Activated naive CD4-positive, alpha-beta T cell treated with anti-CD3 and anti-CD28 coated beads, Interleukin-2, amount 50 U/mL, for 16 hours (primary cell): ENCODE results near the gene NUMB.

Experiments
- DNase-seq: peaks from one replicate; pipeline ENCODE4 v3.0.0-alpha.2; 2020

The NUMB gene

DNA sequence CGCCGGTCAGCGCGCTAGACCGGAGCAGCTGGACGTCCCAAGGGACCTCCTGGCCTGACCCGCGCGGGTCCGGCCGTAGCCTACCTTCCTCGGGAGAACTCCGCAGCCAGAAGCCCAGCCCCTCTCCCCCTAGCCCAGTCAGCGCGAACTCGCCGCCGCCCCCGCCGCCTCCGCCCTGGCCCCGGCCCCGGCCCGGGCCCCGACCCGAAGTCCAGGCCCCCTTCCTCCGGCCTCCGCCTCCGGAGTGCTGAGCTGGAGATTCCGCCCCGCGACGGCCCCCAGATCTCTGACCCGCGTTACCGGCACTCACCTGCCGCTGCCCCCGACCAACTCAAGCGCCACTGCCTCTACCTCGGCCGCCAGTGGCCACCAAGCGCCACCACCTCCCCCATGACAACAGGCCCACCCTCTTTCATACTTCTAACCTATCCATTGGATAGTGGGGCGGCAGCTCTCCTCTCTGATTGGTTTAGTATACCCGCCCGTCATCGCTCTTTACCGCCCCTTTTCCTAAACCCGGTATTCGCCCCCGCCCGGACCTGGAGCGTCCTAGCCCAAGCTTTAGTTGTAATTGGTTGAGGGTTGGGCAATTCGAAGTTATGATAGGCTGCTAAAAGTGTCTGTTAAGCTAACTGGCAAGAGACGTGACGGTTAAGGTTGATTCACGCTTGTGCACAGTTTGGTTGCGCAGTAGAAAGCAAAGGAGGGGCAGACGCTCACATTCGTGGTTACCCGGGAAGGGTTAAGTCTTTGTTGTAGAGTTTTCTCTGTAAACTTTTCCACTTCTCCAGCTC is at the start of gene NUMB:
NUMB (minus strand) TSS at position 364 of the 794 bp plus-strand sequence. CDS start 102,795 bp downstream, outside the sequence.
- DNase-seq, result peak; percentile 96

DNA sequence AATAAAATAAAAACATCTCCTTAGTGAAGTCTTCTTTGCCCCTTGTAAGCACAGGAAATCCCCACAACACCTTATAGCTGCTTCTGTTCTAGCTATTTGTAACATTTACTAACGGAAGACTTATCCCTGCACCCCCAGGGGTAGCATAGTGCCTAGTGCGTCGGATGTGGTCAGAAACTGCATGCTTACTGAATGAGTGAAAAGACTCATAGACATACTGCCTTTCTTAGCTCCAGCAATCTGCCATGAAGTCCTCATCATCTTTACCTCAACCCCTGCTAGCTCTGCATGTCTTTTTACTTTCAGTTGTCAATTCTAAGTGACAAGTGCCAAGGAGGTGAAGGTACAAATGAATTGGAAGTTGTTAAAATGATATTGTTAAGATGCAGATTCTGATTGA is 45.3 kb upstream of the NUMB start:
- no peak for DNase-seq

DNA sequence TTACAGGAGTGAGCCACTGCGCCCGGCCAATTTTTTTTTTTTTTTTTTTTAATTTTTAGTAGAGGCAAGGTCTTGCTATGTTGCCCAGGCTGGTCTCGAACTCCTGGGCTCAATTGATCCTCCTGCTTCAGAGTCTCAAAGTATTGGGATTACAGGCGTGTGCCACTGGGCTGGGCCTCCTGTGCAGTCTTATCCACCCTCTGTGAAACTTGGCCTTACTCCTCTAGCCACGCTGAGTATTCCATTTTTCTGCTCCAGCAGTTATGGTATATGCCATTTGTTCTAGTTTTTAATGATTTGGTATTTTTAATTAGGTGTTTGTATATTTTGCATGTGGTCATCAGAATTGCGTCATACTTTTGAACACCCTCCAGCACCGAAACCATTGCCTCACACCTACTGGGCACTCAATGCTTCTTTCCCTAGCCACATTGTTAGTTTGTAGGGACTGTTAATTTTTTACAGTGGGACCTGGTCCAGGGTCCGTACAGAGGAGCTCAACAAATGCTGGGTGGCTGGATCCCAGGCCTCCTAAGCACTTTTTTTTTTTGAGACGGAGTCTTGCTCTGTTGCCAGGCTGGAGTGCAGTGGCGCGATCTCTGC is 43.8 kb upstream of the NUMB start:
- DNase-seq, result no peak

DNA sequence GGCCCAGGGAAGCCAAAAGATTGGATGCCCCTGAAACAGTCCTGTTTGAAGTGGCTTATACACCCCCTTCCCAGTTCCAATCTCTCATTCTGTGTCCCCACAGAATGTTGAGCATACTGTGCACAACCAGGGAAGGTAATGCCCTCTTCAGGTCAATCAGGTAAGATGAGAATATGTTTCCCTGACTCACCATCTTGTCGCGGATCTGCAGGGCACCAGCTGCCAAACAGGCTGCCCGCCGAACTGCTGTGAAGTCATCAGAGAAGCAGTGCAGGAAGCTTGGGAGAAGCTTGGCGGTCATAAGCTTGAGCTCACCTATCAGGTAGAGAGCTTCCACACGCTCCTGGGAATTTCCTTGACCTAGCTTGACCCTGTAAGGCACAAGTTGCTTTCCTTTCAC is 42.0 kb upstream of the NUMB start:
- no peak for DNase-seq

DNA sequence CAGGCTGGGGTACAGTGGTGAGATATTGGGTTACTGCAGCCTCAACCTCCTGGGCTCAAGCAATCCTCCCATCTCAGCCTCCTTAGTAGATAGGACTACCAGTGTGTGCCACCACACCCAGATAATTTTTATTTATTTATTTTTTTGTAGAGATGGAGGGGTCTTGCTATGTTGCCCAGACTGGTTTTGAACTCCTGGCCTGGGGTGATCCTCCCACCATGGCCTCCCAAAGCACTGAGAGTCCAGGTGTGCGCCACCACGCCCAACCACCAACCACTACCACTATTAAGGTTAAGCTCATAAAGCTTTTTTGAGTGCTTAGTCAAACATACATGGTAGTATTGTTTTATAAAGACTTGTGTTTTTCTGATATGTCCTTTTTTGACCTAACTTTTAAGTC is 36.2 kb upstream of the NUMB start:
- no peak for DNase-seq

DNA sequence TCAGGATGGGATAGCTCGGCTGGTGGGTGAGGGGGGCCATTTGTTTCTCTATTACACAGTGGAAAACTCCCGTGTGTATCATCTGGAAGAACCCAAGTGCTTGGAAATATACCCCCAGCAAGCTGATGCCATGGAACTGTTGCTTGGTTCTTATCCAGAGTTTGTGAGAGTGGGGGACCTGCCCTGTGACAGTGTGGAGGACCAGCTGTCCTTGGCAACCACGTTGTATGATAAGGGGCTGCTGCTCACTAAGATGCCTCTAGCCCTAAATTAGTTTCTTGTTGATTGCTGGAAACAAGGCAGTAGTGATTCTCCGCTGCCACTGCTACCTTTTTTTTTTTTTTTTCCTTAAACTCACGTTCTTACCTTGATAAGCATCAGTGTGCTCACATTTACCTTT is 34.3 kb upstream of the NUMB start:
- no peak for DNase-seq

DNA sequence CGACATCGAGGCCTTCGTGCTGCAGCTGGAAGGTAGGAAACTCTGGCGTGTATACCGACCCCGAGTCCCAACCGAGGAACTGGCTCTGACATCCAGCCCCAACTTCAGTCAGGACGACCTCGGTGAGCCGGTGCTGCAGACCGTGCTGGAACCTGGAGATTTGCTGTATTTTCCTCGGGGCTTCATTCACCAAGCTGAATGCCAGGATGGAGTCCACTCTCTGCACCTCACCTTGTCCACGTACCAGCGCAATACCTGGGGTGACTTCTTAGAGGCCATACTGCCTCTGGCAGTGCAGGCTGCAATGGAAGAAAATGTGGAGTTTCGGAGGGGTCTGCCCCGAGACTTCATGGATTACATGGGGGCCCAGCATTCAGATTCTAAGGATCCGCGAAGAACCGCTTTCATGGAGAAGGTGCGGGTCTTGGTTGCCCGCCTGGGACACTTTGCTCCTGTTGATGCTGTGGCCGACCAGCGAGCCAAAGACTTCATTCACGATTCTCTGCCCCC is 33.8 kb upstream of the NUMB start:
- DNase-seq, result no peak

DNA sequence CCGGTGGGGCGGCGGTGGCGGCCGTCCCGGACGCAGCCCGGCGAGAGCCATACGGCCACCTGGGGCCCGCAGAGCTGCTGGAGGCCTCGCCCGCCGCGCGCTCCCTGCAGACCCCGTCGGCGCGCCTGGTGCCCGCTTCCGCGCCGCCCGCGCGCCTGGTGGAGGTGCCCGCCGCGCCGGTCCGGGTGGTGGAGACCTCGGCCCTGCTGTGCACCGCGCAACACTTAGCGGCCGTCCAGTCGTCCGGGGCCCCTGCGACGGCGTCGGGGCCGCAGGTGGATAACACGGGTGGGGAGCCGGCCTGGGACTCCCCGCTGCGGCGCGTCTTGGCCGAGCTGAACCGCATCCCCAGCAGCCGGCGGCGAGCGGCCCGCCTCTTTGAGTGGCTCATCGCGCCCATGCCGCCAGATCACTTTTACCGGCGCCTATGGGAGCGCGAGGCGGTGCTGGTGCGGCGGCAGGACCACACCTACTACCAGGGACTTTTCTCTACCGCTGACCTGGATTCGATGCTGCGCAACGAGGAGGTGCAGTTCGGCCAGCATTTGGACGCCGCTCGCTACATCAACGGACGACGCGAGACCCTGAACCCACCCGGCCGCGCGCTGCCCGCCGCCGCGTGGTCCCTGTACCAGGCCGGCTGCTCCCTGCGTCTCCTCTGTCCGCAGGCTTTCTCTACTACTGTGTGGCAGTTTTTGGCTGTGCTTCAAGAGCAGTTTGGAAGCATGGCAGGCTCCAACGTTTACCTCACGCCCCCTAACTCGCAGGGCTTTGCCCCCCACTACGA is 33.1 kb upstream of the NUMB start:
- peak; percentile 71 for DNase-seq

DNA sequence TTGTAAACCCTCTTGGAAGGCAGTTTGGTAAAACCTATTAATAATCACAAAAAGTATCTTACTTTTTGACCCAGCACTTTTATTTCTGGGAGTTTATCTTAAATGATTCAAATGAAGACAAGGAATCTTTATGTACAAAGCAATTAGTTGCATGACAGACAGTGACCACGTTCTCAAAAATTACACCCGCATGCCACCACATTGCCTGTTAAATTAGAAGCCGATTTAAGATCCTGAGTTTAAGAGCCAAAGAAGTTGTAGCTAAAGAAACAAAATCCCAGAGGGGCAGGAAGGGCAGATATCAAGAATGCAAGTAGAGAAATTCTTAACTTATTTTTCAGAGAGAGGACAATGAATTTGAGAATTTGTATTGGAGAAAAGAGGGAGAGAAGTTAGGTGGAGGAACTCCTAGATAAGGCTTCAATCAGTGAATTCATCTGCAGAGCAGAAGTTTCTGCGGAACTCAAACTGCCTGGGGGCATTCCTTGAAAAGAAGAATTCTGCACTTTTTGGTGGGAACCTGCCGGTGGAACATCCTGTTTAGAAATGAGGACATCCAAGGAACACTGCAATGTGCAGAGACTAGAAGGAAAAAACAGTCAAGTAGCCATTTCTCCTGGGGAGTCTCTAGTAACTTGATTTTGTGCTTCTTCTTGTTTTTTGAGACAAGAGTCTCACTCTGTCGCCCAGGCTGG is 31.3 kb upstream of the NUMB start:
- no peak for DNase-seq

DNA sequence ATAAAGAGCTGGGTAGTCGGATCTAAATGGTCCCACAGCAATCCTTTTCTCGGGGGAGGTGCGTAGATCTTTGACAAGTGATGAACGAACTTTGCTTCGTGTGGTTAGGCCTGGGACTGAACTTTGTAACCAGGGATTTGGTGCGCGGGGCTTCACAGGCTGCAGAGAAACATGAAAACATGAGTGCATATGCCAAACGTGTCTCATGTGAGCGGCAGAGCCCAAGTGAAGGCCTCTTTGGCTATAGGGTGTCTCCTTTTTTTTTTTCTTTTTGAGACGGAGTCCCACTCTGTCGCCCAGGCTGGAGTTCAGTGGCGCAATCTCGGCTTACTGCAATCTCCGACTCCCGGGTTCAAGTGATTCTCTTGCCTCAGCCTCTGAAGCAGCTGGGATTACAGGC is 20.3 kb upstream of the NUMB start:
- no peak for DNase-seq

DNA sequence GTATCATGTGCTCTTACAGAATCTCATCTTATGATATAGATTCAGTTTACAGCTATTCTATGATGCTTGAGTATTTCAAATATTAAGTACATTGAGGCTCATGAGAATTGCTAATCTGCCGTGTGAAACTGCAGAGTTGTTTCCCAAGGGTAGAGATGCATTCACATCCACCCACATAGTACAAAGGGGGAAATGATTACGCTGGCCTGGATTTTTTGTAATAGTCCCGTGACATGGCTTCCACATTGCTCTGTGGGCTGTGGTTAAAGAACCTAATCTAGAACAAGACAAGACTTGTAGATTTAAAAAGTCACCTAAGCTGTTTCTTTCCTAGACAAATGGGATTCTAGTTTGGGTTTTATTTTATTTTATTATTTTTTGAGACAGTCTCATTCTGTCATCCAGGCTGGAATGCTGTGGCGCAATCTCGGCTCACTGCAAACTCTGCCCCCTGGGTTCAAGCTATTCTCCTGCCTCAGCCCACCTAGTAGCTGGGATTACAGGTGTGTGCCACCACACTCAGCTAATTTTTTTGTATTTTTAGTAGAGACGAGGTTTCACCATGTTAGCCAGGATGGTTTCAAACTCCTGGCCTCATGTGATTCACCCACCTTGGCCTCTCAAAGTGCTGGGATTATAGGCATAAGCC is 19.4 kb upstream of the NUMB start:
- no peak for DNase-seq

DNA sequence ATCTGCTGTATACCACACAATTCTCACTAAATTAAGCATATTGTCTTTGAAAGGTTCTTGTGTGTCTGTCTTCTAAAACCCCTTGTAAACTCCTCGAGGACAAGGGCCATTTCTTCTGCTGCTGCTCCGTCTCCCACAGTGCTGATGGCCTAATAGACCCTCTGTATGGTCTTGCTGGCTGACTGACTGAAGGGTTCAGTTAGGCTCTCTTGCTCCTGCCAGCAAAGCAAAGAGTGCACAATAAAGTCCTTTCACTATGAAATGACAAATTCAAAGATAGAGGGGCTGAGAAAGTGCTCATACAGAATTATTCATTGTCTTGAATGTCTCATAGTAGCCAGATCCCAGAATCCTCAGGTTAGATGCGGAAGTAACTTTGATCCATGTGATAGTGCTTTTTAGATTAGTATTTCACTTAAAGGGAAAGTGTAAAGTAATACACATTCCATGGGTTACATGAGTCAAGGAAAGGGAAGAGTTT is 18.1 kb upstream of the NUMB start:
- DNase-seq, result no peak

DNA sequence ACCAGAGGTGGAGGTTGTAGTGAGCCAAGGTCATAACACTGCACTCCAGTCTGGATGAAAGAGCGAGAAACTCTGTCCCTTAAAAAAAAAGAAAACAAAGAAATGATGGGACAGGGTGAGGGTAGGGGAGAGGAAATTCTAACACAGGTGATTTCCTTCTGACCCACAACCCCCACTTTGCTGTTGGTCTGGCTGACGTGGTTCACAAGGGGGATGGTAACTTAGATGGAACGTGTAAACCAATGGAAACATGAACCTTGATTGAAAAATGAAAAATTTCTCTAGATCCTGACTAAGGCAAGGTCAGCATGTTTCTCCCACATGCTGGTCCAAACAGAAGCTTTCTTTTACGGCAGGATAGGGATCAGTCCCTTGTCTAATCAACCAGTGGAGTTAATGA is 16.6 kb upstream of the NUMB start:
- no peak for DNase-seq

DNA sequence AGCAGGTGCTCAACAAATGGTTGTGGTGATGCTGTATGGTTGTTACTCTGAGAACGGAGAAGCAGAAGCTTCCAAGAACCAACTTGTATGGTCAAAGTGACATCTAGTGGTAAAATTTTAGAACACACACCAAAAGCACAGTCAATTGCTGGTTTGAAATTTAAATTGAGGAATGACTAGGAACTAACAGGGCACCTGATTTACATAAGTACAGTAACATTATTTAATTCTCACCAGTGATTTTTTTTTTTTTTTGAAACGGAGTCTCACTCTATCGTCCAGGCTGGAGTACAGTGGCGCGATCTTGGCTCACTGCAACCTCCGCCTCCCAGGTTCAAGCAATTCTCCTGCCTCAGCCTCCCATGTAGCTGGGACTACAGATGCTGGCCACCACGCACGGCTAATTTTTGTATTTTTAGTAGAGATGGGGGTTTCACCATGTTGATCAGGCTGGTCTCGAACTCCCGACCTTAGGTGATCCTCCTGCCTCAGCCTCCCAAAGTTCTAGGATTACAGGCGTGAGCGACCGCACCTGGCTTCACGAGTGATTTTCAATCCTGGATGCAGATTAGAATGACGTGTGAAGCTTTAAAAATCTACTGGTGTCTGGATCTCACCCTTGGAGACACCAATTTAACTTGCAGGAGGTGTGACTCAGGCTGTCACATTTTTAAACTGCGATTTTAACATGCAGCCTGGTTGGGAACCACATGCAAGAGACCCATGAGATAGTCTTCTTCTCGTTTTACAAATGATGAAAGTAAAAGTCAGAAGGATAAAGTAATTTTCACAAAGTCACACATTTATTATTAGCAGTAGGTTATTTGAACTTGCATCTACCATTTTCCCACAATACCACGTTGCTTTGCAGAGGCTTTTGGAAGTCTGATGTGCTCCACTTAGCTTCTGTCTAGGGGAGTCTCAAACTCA is 14.1 kb upstream of the NUMB start:
- DNase-seq, result no peak

DNA sequence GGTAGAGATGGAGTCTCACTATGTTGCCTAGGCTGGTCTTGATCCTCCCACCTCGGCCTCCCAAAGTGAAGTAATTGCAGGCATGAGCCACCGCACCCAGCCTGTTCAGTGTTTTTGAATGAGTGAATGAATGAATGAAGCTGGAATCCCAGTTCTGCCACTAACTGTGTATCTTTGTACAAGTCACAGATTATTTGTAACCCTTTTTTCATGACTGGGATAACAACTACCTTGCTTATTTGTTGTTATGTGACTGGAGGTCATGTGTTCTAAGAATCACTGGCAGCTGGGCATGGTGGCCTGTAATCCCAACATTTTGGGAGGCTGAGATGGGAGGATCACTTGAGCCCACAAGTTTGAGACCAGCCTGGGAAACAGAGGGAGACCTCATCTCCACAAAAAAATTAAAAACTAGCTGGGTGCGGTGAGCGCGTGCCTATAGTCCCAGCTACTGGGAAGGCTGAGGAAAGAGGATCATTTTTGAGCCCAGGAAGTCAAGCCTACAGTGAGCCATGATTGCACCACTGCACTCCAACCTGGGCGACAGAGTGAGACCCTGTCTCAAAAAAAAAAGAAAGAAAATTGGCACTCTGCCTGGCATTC is 13.3 kb upstream of the NUMB start:
- no peak for DNase-seq

DNA sequence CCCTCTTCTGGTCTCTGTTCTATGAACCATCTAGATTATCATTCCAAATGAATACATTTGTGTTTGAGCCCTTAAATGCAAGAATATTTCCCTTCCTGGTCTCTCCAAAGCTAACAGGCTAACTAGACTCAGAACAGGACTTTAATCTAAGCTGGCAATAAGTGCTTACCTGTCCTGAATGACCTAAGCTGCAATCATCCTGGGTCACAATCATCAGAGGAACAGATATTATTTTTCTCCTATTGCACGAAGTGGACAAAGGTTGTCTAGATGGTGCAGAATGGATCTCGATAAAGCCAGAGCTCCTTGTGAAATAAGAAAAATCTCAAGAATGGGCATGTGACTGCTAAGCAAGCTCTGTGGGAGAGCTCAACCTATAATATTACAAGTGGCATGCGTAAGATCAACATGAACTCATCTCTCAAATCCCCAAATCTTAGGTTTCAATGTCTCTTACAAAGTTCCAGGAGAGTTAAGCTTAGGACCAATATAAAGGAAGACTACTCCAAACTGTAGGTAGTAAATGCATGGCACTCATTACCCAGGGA is 10.6 kb upstream of the NUMB start:
- DNase-seq, result no peak

DNA sequence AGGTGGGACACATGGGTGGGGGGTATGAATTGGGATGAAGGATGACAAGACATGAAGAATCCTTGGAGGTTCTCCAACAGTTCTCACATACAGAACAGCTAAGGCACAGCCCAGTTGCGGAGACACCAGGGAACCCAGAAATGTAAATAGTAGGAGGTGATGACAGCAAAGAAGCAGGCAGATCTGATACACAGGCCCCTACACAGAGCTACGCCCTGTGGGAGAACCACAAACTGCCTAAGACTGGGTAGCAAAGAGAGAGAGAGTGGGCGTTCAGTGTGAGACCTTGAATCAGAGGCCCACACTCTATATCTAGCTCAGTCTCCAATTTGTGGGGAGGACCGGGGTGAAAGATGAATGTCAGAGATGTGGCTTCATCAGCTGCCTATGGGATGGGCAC is 9.5 kb upstream of the NUMB start:
- peak; percentile 42 for DNase-seq

DNA sequence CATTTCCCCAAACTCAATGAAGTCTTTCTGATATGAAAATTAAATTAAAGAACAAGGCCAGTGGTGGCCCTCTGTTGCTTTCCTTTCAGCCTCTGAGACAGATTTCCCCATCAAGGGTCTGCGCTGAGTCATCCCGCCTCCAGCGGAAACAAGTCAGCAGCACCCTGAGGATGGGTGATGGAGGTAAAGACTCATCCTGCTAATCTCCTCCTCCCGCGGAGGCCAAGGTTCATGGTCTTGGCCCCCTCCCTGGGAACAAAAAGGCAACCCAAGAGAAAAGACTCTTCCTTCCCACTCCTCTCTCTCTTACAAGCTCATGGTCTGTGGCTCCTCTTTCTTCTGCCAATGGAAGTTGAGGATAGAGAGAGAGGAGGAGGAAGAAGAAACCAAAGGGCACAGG is 9.0 kb upstream of the NUMB start:
- peak; percentile 62 for DNase-seq

DNA sequence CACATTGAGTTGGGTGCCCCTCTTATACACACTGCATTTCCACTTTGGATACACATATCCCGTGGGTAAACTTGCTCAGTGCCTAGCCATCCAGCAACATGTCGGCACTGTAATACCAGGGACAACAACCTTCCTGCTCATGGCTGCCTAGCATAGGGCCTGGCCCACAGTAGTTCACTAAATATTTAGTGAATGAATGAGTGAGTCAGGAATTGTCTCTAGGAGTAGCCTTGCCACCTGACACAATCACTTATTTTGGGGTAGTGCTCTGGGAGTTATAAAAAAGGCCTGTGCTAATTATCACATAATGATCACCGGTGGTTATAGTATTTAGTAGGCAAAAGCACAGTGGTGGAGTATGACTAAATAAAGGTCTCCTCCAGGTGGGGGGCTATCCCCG is 8.5 kb upstream of the NUMB start:
- no peak for DNase-seq

DNA sequence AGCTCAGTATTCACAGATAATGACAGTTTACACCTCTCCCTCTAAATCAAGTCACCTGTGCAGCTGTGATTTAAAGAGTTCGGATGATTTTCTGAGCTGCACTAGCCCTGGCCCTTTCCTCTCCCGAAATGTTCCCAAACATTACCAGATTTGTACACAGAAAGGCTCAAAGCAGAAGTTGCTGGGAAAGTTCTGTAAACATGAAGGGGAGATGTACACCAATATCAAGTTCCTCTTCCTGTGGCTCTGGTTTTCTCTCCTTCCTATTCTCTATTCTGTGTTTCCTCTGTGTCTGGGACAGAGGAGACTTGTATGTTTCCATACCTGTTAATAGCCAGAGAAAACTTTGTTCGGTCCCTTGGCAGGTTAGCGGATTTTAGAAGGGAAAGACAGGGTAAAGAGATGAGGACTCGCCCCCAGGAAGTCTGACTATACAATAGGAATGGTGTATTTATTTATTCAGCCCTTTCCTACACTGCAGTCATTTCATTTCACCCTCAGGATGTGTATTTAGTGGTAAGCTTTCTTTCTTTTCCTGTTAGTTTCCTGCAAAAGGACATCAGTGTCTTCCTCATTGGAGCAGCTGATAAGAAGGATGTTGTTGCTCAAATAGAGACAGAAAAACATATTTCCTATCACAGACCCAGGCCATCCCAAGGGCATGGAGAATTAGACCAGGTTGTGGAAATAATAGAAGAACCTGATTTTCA is 7.6 kb upstream of the NUMB start:
- no peak for DNase-seq
